Measurements from ENCODE around the gene OXGR1. TPM values are rescaled to one million over a fixed set of nuclear protein-coding genes. Genes with fewer than 3 reads are reported as not detected.

The OXGR1 gene
- total RNA-seq, 1 experiment from 2014 or later: not detected

DNA sequence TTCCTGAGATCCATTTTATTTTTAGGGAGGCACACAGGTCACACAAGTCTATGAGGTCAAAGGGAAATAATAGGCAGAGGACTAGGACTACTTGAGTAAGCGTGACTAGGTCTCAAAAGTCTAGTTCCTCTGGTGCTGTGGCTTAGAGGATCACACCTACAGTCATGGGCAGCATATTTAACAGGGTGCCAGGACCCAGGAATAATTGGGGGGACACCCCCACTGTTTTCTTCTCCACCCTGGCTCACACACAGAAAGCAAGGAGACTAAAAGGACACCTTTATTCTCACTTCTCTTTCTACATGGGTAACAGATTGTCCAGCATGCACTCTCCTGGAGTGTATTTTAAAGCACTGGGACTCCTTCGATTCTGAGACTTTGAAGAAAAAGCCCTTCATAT is 26.2 kb downstream of the OXGR1 start:
- Mint-ChIP-seq H3K9me3 (peaks cover 34 to 45% of the 10 kb centered on the region in 2 experiments), H3K27ac (no peak overlapping the region), H3K36me3 (ENCODE audit: insufficient read depth in 1 of 3, low read depth in 3 of 3) (peaks cover 23 to 34% (median 23%) of the 10 kb centered on the region in 3 experiments), H3K4me3 (no peak overlapping the region), H3K4me1 (peaks cover 3 to 5% of the 10 kb centered on the region in 2 experiments), H3K27me3 (ENCODE audit: low read depth) (peaks cover 1% of the 10 kb centered on the region)
- no peaks in the 10 kb centered on the region for H3K23me2 ChIP-seq (ENCODE audit: insufficient read length, low read depth, low read length, poor library complexity, severe bottlenecking)
- no peaks in the 10 kb centered on the region for H3K4me1 ChIP-seq (ENCODE audit: insufficient read depth, low read length)
- H3K4me2 ChIP-seq (ENCODE audit: insufficient read depth, insufficient read length, low read length): no peak overlapping the region
- H3K27ac ChIP-seq (ENCODE audit: insufficient read length, low read depth, low read length): no peak overlapping the region
- no peaks in the 10 kb centered on the region for H3K27me3 ChIP-seq (ENCODE audit: insufficient read depth, low read length)
- no peak overlapping the region for H2BK5ac ChIP-seq (ENCODE audit: insufficient read length, low read length)
- no peak overlapping the region for H3K14ac ChIP-seq (ENCODE audit: insufficient read depth, low read length)
- no peak for DNase-seq
- H3K18ac ChIP-seq (ENCODE audit: insufficient read length, low read depth, low read length): no peak overlapping the region
- no peaks in the 10 kb centered on the region for H4K20me1 ChIP-seq (ENCODE audit: control insufficient read depth, insufficient read depth, insufficient read length)
- peaks cover 26% of the 10 kb centered on the region for H3K9me3 ChIP-seq (ENCODE audit: control insufficient read depth, low read depth, low read length)
- no peak overlapping the region for H2BK20ac ChIP-seq (ENCODE audit: low read depth, low read length, poor library complexity, severe bottlenecking)
- no peaks in the 10 kb centered on the region for H3K79me1 ChIP-seq (ENCODE audit: insufficient read depth, low read depth, low read length, poor library complexity, severe bottlenecking)
- no peak overlapping the region for H4K5ac ChIP-seq (ENCODE audit: insufficient read length, low read depth, low read length)
- no peak overlapping the region for H2BK15ac ChIP-seq (ENCODE audit: low read depth, low read length)
- no peak overlapping the region for H3K56ac ChIP-seq (ENCODE audit: insufficient read length, low read depth, low read length)
- no peak overlapping the region for H2BK12ac ChIP-seq (ENCODE audit: insufficient read length, low read depth, low read length)
- no peak for TF ChIP-seq CTCF (conservative IDR thresholded peaks at IDR 0.05)
- H2BK120ac ChIP-seq (ENCODE audit: low read depth, low read length, poor library complexity, severe bottlenecking): no peak overlapping the region
- no peak overlapping the region for H2AK5ac ChIP-seq (ENCODE audit: insufficient read length, low read length)
- no peaks in the 10 kb centered on the region for H3K79me2 ChIP-seq (ENCODE audit: insufficient read depth, low read length)
- no peak overlapping the region for H3K23ac ChIP-seq (ENCODE audit: insufficient read length, low read depth, low read length)
- no peak overlapping the region for H3K4ac ChIP-seq (ENCODE audit: low read depth, low read length)
- no CpG with 5 or more reads among the region's 2 CpGs for WGBS (ENCODE audit: extremely low coverage, insufficient read length, low lambda C conversion rate)
- H3K9ac ChIP-seq (ENCODE audit: extremely low read depth, insufficient read length, low read length): no peak overlapping the region
- H2AFZ ChIP-seq (ENCODE audit: low read length): no peak overlapping the region
- H3T11ph ChIP-seq (ENCODE audit: low read length): no peak overlapping the region
- H4K91ac ChIP-seq (ENCODE audit: insufficient read length, low read depth, low read length): no peak overlapping the region
- no peak overlapping the region for H4K8ac ChIP-seq (replicated peaks; ENCODE audit: insufficient read length, low read depth, low read length)

Data from H9 (cell line).